Small intestine (tissue), 7 donors: ENCODE measurements around the gene ITLN2. TPM values are rescaled to one million over a fixed set of nuclear protein-coding genes. Genes with fewer than 3 reads are reported as not detected.
A peak's percentile ranks its signal among the peaks of the same experiment; 100 is the strongest.
"Not testable (repeated sequence)": the region's sequence is repeated elsewhere in the genome, so short reads cannot be mapped to it uniquely, and the experiment has no call there.

ENCODE experiments used
- DNase-seq, 2 donors: peaks; one replicate each; pipeline versions ENCODE4 v3.0.0 to v3.0.0-alpha.2; 2013
- FAIRE-seq: peaks from 2 replicates; lab custom pipeline; 2012; peaks lifted over from hg19 to GRCh38; lab: Jason Lieb, UNC
- H3K27ac ChIP-seq, 3 donors: one replicate each; pipeline ENCODE4 v1.5.1; 2013; ENCODE audit warnings: low read length in 2 of 3, mild to moderate bottlenecking in 2 of 3, control low read depth in 1 of 3, inconsistent platforms in 1 of 3, low read depth in 1 of 3, moderate library complexity in 1 of 3
- H3K27me3 ChIP-seq, 3 donors: one replicate each; pipeline ENCODE4 v1.6.1; 2013; ENCODE audit warnings: low read length in 3 of 3, inconsistent platforms in 1 of 3; ENCODE audit not compliant: control insufficient read depth in 3 of 3, insufficient read depth in 3 of 3
- H3K36me3 ChIP-seq, 3 donors: one replicate each; pipeline ENCODE4 v1.6.1; 2013; ENCODE audit warnings: low read length in 3 of 3, inconsistent platforms in 1 of 3, low read depth in 1 of 3, mild to moderate bottlenecking in 1 of 3, moderate library complexity in 1 of 3; ENCODE audit not compliant: control insufficient read depth in 3 of 3, insufficient read depth in 2 of 3
- H3K4me1 ChIP-seq, 3 donors: one replicate each; pipeline ENCODE4 v1.6.1; 2013; ENCODE audit warnings: low read length in 2 of 3, inconsistent platforms in 1 of 3, low read depth in 1 of 3, mild to moderate bottlenecking in 1 of 3, moderate library complexity in 1 of 3; ENCODE audit not compliant: control insufficient read depth in 3 of 3, insufficient read depth in 2 of 3
- H3K4me3 ChIP-seq, 3 donors: one replicate each; pipeline ENCODE4 v1.5.1; 2013; ENCODE audit warnings: low read length in 3 of 3, control low read depth in 1 of 3, inconsistent platforms in 1 of 3, low read depth in 1 of 3, mild to moderate bottlenecking in 1 of 3, moderate library complexity in 1 of 3
- H3K9me3 ChIP-seq, 2 donors: one replicate each; pipeline ENCODE4 v1.6.1; 2013; ENCODE audit warnings: low read depth in 1 of 2, low read length in 1 of 2; ENCODE audit not compliant: control insufficient read depth in 2 of 2, insufficient read depth in 1 of 2
- WGBS, 3 donors: extraction: QIAGEN DNeasy Blood & Tissue Kit; methylation state at CpG; one replicate each; pipeline ENCODE4 v1.1.7; 2013; 5-methylcytosine and 5-hydroxymethylcytosine counted together
- polyA plus RNA-seq, 4 donors: library from polyadenylated mRNA; stranded (reverse) in 3 of 4; unstranded in 1 of 4; fragments of 200-250 nt in 3 of 4; fragments of 120-200 nt in 1 of 4; gene quantifications; one replicate each; pipeline versions ENCODE4 v1.2.1 to v1.2.3, GENCODE V29; 2013
- donor health status: healthy with polysubstance abuse.
- donor health status: control.
- donor health status: control.
- donor health status: Bipolar disorder and iron deficiency.
- donor health status: healthy.

ITLN2 gene
- polyA plus RNA-seq, 4 donors, result 1.7 to 318 (median 62.0) TPM

GRCh38 chr1:160910170-160910750 lies 44.3 kb downstream of the ITLN2 start:
- Histone ChIP-seq H3K4me1 (peaks cover 0 to 18% (median 3%) of the 10 kb centered on the region in 3 donors), H3K36me3 (peaks cover 0 to 2% (median 0%) of the 10 kb centered on the region in 3 donors), H3K4me3 (no peak overlapping the region), H3K27ac (no peak overlapping the region), H3K9me3 (peaks cover 0 to 2% of the 10 kb centered on the region in 2 donors), H3K27me3 (no peaks in the 10 kb centered on the region)
- no peak for FAIRE-seq
- WGBS, 3 donors, result 63 to 81% (median 70%) methylated on average over 6 of the region's 6 CpGs
- no peak for DNase-seq

GRCh38 chr1:160907976-160908375 lies 46.6 kb downstream of the ITLN2 start:
- peaks cover 0 to 23% (median 5%) of the 10 kb centered on the region in 3 donors for H3K4me1 ChIP-seq
- H3K27me3 ChIP-seq, result no peaks in the 10 kb centered on the region
- FAIRE-seq (no peak), DNase-seq (no peak)
- no peak overlapping the region for H3K27ac ChIP-seq
- WGBS, 3 donors, result 77 to 81% (median 81%) methylated on average over 7 of the region's 7 CpGs
- peaks cover 0 to 2% of the 10 kb centered on the region in 2 donors for H3K9me3 ChIP-seq
- H3K36me3 ChIP-seq, result peaks cover 0 to 2% (median 0%) of the 10 kb centered on the region in 3 donors
- no peak overlapping the region for H3K4me3 ChIP-seq

DNA sequence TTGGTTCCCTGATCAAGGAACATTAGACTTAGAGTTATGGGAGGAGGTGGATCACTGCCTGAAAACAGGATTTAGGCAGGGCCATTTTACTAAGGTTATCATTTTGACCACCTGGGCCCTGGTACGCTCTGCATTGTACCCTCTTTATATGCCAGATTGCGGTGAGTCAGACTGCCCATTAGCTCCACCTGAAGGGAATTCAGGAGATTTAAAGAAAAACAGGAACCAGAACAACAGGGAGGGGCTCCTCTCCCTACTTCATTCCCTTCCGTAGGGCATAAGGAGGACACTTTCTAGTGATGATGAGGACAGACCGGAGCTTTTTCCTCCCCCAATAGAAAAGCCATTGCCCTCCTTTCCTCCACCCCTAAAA lies 49.0 kb downstream of the ITLN2 start:
- Histone ChIP-seq H3K4me1 (peaks cover 0 to 5% (median 2%) of the 10 kb centered on the region in 3 donors), H3K4me3 (no peak overlapping the region), H3K9me3 (no peaks in the 10 kb centered on the region), H3K27me3 (no peaks in the 10 kb centered on the region), H3K27ac (no peak overlapping the region), H3K36me3 (peaks cover 0 to 2% (median 0%) of the 10 kb centered on the region in 3 donors)
- DNase-seq (no peak), FAIRE-seq (no peak)
- 89 to 96% (median 93%) methylated on average over 4 of the region's 4 CpGs for WGBS, 3 donors

DNA sequence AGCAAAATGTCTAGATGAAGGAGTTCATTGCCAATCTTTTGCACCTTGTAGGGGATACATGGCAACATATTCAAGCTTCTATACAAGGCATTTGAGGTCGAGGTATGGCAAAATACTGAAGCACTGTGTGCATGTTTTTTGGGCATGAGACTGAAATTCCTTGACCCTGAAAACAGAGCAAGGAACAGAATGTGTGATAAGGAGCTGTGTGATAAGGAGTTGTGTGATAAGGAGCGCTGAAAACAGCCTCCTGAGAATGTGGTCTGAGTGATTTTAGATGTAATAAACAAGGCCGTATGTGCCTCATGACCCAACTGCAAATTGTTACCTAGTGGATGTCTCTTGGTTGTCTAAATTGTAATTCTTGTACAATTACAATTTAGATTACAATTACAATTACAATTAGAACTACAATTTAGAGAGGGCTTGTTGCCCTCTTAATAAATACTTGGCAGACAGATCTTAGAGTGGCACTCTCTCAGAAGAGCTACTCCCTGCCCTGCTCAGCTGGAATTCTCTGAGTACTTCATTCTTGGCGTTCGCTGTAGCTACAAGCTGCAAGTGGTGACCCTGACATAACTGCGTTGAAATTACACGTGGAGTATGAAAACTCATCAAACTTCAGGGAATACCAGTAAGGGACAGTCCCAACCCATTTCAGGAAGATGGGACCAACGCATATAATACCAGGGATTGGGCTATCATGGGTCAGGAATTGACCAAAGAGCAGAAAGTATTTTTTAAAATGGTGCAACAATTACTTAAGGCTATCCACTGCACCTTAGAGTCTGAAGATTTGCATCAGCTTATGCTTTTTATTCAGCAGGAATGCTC lies 49.6 kb downstream of the ITLN2 start:
- Histone ChIP-seq H3K4me1 (peaks cover 0 to 5% (median 2%) of the 10 kb centered on the region in 3 donors), H3K36me3 (peaks cover 0 to 2% (median 0%) of the 10 kb centered on the region in 3 donors), H3K9me3 (no peaks in the 10 kb centered on the region), H3K27me3 (no peaks in the 10 kb centered on the region), H3K27ac (no peak overlapping the region), H3K4me3 (no peak overlapping the region)
- peak in 1 of 2 donors; percentile 34 for DNase-seq
- no peak for FAIRE-seq
- 56 to 73% (median 62%) methylated on average over 8 of the region's 8 CpGs for WGBS, 3 donors

GRCh38 chr1:160902251-160902650 lies 52.4 kb downstream of the ITLN2 start:
- H3K36me3 ChIP-seq, H3K27ac ChIP-seq, FAIRE-seq, H3K4me1 ChIP-seq, H3K4me3 ChIP-seq, H3K9me3 ChIP-seq, DNase-seq, H3K27me3 ChIP-seq: not testable (repeated sequence)
- WGBS, 3 donors, result 61 to 80% (median 79%) methylated on average over 1 of the region's 1 CpG

- DNase-seq (no peak), FAIRE-seq (no peak)
- Histone ChIP-seq H3K27me3 (no peaks in the 10 kb centered on the region), H3K27ac (no peak overlapping the region), H3K9me3 (no peaks in the 10 kb centered on the region), H3K36me3 (no peaks in the 10 kb centered on the region), H3K4me1 (peaks cover 0 to 5% (median 2%) of the 10 kb centered on the region in 3 donors), H3K4me3 (no peak overlapping the region)
- whole genome bisulfite sequencing, 3 donors, result 81 to 86% (median 82%) methylated on average over 2 of the region's 2 CpGs
Observed at GRCh38 chr1:160901768-160902167, 52.8 kb downstream of the ITLN2 start.

DNA sequence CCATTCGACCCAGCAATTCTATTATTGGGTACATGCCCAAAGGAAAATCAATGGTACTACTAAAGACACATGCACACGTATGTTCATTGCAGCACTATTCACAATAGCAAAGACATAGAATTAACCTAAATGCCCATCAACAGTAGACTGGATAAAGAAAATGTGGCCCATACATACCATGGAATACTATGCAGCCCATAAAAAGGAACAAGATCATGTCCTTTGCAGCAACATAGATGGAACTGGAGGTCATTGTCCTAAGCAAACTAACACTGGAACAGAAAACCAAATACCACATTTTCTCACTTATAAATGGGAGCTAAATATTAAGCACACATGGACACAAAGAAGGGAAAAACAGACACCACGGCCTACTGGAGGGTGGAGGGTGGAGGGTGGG lies 53.9 kb downstream of the ITLN2 start:
- FAIRE-seq, H3K4me3 ChIP-seq, H3K9me3 ChIP-seq, H3K27ac ChIP-seq, H3K27me3 ChIP-seq, H3K4me1 ChIP-seq, DNase-seq, H3K36me3 ChIP-seq: not testable (repeated sequence)
- WGBS, 3 donors, result 66 to 88% (median 67%) methylated on average over 3 of the region's 3 CpGs
